Measurements from ENCODE around the gene NRP1.
A peak's percentile ranks its signal among the peaks of the same experiment; 100 is the strongest.

Gene NRP1

DNA sequence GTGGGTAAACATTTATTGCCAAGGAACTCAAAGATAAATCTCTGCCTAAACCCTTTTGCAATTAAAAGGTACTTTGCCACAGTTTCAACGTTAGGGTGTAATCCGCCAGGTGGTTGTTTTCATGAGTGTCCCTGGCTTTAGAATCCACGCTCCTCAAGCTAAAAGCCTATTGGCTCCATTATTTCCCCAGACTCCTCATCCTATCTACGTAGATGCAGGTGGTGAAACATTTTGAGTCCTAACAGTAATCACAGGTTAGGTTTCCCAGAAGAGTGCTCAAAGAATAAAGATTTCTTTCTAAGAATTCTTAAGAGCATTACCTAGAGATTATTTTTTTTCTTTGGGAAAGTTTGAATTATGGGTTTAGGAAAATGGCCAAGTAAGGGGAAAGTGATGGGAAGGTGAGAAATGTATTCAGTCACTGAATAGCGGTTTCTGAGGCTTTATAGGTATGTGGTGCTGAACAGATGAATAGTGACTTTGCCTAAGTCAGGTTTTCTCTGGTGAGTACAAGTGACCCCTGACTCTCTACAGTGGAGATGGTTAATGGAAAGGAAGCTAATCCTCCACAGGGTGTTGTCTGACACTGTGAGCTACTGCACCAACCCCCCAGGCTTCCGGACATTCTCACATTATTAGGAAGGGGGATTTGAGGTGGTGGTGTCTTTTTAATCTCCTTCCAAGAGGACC is 60.2 kb downstream of the NRP1 start:
- no peaks in the 10 kb centered on the region for H3K9me3 Mint-ChIP-seq
- no peaks in the 10 kb centered on the region for H3K4me1 Mint-ChIP-seq
- peaks cover 33% of the 10 kb centered on the region for H3K27me3 Mint-ChIP-seq
- DNase-seq (no peak), ATAC-seq (no peak)
- no peak overlapping the region for H3K27ac Mint-ChIP-seq
- H3K4me3 Mint-ChIP-seq: no peak overlapping the region

- no peak for ATAC-seq
- peaks cover 33% of the 10 kb centered on the region for H3K27me3 Mint-ChIP-seq
- DNase-seq: no peak
- no peak overlapping the region for H3K4me3 Mint-ChIP-seq
- H3K27ac Mint-ChIP-seq: no peak overlapping the region
- H3K4me1 Mint-ChIP-seq: no peaks in the 10 kb centered on the region
- no peaks in the 10 kb centered on the region for H3K9me3 Mint-ChIP-seq
Observed at GRCh38 chr10:33273295-33274002, 61.0 kb downstream of the NRP1 start.

DNA sequence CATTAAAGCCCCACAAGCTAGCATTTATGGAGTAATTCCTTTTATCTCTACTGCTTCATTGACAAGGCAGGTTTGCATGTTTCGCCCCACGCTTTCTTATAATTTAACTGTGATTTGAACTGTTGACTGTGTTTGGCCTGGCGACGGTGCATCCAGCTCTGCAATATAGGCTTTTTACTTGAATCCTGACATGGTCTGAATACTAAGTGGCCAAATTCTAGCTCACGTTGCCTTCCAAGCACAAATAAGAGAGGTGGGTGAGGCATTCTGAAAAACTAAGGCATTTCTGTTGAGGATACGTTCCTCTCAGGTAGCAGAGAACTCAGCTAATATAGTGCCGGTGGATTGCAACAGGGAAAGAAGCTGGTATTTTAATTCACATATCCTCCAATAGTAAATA is 61.8 kb downstream of the NRP1 start:
- peaks cover 39% of the 10 kb centered on the region for H3K27me3 Mint-ChIP-seq
- H3K4me3 Mint-ChIP-seq: no peak overlapping the region
- DNase-seq: no peak
- H3K9me3 Mint-ChIP-seq: no peaks in the 10 kb centered on the region
- peaks cover 1% of the 10 kb centered on the region for H3K4me1 Mint-ChIP-seq
- no peak overlapping the region for H3K27ac Mint-ChIP-seq
- ATAC-seq: no peak

- peaks cover 7% of the 10 kb centered on the region for H3K4me1 Mint-ChIP-seq
- ATAC-seq: no peak
- H3K27me3 Mint-ChIP-seq: peaks cover 44% of the 10 kb centered on the region
- H3K9me3 Mint-ChIP-seq: peaks cover 0 to 1% of the 10 kb centered on the region in 2 donors
- no peak for DNase-seq
- no peak overlapping the region for H3K27ac Mint-ChIP-seq
- H3K4me3 Mint-ChIP-seq: no peak overlapping the region
Observed at GRCh38 chr10:33271969-33272583, 62.4 kb downstream of the NRP1 start.

DNA sequence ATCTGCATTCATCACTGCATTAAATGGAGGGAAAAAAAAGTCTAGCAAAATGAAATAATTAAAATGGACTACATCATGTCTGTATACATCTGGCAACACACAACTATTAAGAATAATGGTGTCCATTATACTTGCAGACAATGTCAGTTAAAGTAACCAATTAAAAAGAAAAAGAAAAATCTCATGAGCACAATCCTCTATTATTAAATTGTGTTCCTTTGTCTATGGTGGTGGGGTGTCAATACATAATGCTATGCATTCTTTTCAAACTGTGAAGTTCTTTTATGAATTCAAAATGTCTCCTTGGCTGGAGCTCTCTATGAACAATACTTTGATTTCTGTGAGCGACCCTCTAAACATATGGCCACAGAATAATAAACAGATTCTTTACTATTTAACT is 63.5 kb downstream of the NRP1 start:
- Mint-ChIP-seq H3K4me1 (peaks cover 12% of the 10 kb centered on the region), H3K27ac (no peak overlapping the region), H3K4me3 (no peak overlapping the region), H3K27me3 (peaks cover 44% of the 10 kb centered on the region), H3K9me3 (peaks cover 0 to 4% of the 10 kb centered on the region in 2 donors)
- ATAC-seq (no peak), DNase-seq (no peak)

DNA sequence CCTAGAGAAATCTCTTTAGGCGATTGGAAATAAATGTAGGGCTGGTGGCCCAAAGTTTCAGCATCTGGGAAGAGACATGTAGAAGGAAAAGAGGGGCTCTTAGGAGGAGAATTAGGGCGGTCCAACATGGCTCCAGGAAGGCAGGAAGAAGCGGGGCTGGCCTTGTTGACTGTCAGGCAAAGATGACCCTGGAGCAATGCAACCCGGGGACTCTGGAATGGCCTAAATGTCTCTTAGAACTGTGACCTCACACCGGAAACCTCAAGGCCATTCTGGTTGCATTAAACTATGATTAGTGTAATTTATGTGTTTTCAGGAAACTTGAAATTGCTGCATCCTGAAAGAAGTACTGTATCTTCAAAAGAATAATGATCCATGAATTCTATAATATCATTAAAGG is 66.8 kb downstream of the NRP1 start:
- Mint-ChIP-seq H3K4me1 (peaks cover 34% of the 10 kb centered on the region), H3K9me3 (peaks cover 0 to 4% of the 10 kb centered on the region in 2 donors), H3K27me3 (peaks cover 28% of the 10 kb centered on the region), H3K4me3 (no peak overlapping the region), H3K27ac (no peak overlapping the region)
- ATAC-seq: no peak
- no peak for DNase-seq

DNA sequence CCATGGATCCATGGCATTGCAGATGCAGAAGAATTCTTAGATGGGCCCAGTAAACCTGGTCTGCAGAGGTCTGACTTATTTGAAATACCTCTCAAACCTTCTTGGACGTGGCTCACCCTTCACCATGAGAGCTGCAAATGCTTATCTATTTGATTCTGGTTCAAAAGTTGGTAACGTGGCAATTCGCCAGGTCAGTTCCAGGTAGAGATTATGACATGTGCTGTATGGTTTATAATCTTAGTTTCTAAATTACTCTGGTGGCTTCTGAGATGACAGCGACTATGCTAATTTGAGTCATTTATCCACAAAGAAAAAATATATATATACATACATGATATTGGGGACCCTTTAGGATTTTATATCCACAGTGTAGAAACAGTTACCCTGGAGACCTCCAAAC is 68.8 kb downstream of the NRP1 start:
- Mint-ChIP-seq H3K27ac (no peak overlapping the region), H3K4me1 (peaks cover 34% of the 10 kb centered on the region), H3K27me3 (peaks cover 11% of the 10 kb centered on the region), H3K9me3 (peaks cover 0 to 4% of the 10 kb centered on the region in 2 donors), H3K4me3 (no peak overlapping the region)
- peak; percentile 63 to 71 for DNase-seq
- ATAC-seq: peak; percentile 75

- H3K9me3 Mint-ChIP-seq: peaks cover 0 to 4% of the 10 kb centered on the region in 2 donors
- no peak for ATAC-seq
- H3K4me1 Mint-ChIP-seq: peaks cover 34% of the 10 kb centered on the region
- no peak overlapping the region for H3K4me3 Mint-ChIP-seq
- H3K27ac Mint-ChIP-seq: no peak overlapping the region
- H3K27me3 Mint-ChIP-seq: peaks cover 23% of the 10 kb centered on the region
- DNase-seq: no peak
Observed at GRCh38 chr10:33263453-33263852, 71.0 kb downstream of the NRP1 start.

DNA sequence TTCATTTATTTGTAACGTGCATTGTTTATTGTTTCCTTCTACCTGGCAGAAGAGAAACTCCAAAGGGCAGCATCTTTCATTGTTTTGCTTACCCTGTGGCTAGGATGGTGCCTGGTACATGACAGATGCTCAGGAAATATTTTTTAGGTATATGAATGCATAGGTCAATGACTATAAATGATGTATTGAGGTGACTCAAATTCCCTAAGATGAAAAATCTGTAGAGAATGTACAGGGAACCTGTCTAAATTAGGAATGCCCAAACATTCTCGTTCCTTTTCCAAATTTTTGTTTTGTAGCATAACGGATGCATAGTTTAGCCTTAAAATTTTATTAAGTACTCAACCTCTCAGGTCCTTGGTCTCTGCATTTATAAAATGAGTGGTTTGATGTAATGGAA is 71.6 kb downstream of the NRP1 start:
- peaks cover 23% of the 10 kb centered on the region for H3K27me3 Mint-ChIP-seq
- ATAC-seq (no peak), DNase-seq (no peak)
- no peak overlapping the region for H3K27ac Mint-ChIP-seq
- H3K9me3 Mint-ChIP-seq: peaks cover 0 to 4% of the 10 kb centered on the region in 2 donors
- no peak overlapping the region for H3K4me3 Mint-ChIP-seq
- peaks cover 34% of the 10 kb centered on the region for H3K4me1 Mint-ChIP-seq

- H3K4me1 Mint-ChIP-seq: peaks cover 26% of the 10 kb centered on the region
- no peak overlapping the region for H3K27ac Mint-ChIP-seq
- DNase-seq (no peak), ATAC-seq (no peak)
- peaks cover 16% of the 10 kb centered on the region for H3K27me3 Mint-ChIP-seq
- H3K4me3 Mint-ChIP-seq: no peak overlapping the region
- no peaks in the 10 kb centered on the region for H3K9me3 Mint-ChIP-seq
Observed at GRCh38 chr10:33260403-33261149, 73.9 kb downstream of the NRP1 start.

DNA sequence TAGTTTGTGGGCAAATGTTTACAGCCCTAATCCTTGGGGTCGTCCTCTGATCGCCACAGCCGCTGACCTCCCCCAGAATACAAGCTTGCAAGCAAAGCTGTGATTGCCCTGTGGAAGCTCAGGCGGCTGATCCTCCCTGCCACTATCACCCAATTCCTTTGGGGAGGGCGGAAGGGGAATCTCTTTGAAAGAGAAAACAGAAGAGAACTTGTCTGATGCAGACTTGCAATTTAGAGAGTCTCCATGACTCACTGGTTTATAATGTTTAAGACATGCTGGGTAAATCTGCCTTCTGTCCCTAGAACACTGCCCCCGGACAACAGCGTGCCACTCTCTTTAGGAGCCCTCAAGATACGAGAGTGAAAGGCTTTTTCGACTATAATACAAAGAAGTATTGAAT is 75.5 kb downstream of the NRP1 start:
- peaks cover 16% of the 10 kb centered on the region for H3K27me3 Mint-ChIP-seq
- H3K4me3 Mint-ChIP-seq: no peak overlapping the region
- ATAC-seq: no peak
- H3K4me1 Mint-ChIP-seq: peaks cover 18% of the 10 kb centered on the region
- no peak for DNase-seq
- H3K9me3 Mint-ChIP-seq: no peaks in the 10 kb centered on the region
- H3K27ac Mint-ChIP-seq: no peak overlapping the region

DNA sequence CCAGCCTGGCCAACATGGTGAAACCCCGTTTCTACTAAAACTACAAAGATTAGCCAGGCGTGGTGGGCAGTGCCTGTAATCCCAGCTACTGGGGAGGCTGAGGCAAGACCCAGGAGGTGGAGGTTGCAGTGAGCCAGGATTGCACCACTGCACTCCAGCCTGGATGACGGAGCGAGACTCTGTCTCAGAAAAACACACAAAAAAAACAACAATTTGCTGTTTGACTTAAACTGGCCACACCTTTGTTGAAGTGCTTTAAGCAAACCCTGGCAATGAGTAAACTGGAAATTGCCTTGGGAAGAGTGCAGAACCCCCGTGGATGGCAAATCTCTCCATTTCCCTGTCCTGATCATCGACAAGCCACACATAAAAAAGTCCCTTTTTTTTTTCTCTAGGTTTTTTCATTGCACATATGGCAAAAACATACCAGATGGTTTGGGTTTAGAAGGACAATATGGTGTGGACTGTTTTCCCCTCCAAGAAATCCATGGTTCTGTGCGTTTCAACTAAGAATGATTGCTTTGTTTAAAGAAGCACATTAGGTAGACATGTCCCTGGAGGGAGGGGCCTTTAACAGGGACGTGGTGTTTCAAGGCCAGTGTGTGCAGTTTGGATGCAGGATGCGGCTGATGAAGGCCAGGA is 76.9 kb downstream of the NRP1 start:
- no peak for ATAC-seq
- no peak for DNase-seq
- Mint-ChIP-seq H3K9me3 (no peaks in the 10 kb centered on the region), H3K27ac (no peak overlapping the region), H3K4me3 (no peak overlapping the region), H3K4me1 (peaks cover 26% of the 10 kb centered on the region), H3K27me3 (peaks cover 16% of the 10 kb centered on the region)

DNA sequence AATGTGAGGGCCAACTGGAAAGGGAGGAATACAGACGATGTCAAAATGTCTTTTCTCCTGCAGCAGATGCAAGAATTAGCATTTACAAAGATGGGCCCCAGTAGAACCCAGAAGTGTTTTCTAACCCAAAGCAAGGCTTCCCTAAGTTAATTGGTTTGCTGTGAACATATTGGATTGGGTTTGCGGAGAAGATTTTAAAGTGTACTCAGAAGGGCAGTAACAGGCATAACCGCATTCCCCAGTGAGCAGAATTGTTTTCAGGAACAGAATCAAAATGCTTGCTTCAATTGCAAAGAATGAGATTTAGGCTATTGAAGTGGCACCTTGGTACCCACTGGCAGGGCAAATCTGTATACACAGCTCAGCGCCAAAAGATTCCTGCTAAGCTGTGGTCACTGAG is 78.0 kb downstream of the NRP1 start:
- Mint-ChIP-seq H3K27me3 (peaks cover 16% of the 10 kb centered on the region), H3K4me1 (peaks cover 37% of the 10 kb centered on the region), H3K9me3 (peaks cover 0 to 2% of the 10 kb centered on the region in 2 donors), H3K27ac (no peak overlapping the region), H3K4me3 (no peak overlapping the region)
- DNase-seq: no peak
- no peak for ATAC-seq

GRCh38 chr10:33254556-33255160 is 79.8 kb downstream of the NRP1 start:
- H3K4me1 Mint-ChIP-seq: peaks cover 55% of the 10 kb centered on the region
- ATAC-seq (no peak), DNase-seq (no peak)
- peaks cover 14 to 17% of the 10 kb centered on the region in 2 donors for H3K9me3 Mint-ChIP-seq
- no peak overlapping the region for H3K4me3 Mint-ChIP-seq
- peaks cover 15% of the 10 kb centered on the region for H3K27me3 Mint-ChIP-seq
- H3K27ac Mint-ChIP-seq: no peak overlapping the region

- ATAC-seq (no peak), DNase-seq (no peak)
- H3K4me3 Mint-ChIP-seq: no peak overlapping the region
- H3K27ac Mint-ChIP-seq: no peak overlapping the region
- peaks cover 3% of the 10 kb centered on the region for H3K27me3 Mint-ChIP-seq
- H3K9me3 Mint-ChIP-seq: peaks cover 14 to 17% of the 10 kb centered on the region in 2 donors
- H3K4me1 Mint-ChIP-seq: peaks cover 68% of the 10 kb centered on the region
Observed at GRCh38 chr10:33253411-33253810, 81.1 kb downstream of the NRP1 start.

Data from stimulated activated naive CD8-positive, alpha-beta T cell treated with anti-CD3 and anti-CD28 coated beads, Interleukin-15, amount 100 ng/mL, for 72 hours (primary cell).